ENCODE results near the gene PECR. TPM values are rescaled to one million over a fixed set of nuclear protein-coding genes. Genes with fewer than 3 reads are reported as not detected.

The PECR gene
- total and polyA plus RNA-seq, 9 of the 15 experiments (the other 6 are each of a cell fraction or from before 2014, with no cell fraction given), result 1.1 to 10.3 (median 8.2) TPM

DNA sequence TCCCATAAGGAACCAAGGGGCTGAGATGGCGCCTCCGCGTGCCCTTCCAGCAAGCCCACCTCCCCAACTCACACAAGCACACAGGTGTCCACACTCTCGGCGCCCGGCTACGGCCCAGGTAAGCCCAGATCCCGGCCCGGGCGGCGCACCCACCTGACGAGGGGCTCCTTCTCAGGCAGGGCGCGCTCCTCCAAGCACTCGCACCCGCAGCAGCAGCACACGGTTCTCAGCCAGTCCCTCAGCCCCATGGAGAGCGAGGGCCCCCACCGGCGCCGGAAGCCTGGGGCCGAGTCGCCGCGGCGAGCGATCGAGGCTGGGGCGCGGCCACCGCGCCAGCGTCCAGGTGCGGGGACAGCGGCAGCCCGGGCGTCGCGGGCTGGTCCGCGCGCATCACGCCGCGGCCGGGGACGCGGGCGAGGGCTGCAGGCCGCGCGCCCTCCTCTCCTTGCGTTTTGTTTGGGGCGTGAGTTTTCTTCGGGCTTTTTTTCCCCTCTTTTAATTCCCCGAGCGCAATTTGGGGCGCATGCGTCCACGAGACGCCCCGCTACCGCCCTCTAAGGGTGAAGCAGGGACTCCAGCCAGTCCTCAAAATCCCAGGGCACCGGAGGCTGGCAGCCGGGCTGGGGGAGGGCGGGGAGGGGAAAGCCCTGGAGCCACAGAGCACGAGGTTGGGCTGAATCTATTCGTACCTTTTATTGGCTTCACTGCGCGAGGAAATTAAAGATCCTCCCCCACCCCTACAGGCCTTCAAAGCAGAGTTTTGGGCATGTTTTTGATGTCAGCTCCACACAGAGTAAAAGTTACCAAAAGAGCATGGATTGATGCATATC lies 68.3 kb downstream of the PECR start, which contains the start of gene MREG:
TSS of gene MREG (minus strand) at position 472 of the 830 bp plus-strand sequence. CDS start at position 248, 224 bp downstream.
- no peaks in the 10 kb centered on the region for H3K36me3 ChIP-seq (ENCODE audit: control insufficient read depth, insufficient read depth, low read length)
- peak within 1 kb of the TSS; percentile 63 for H3K4me3 ChIP-seq
- peaks cover 0 to 10% of the 10 kb centered on the region in 2 experiments; a peak in 4 of 5 replicates for H3K4me1 ChIP-seq (replicated peaks in 1 of 2; ENCODE audit: control insufficient read depth in 2 of 2, insufficient read depth in 2 of 2, low read length in 2 of 2)
- H4K20me1 ChIP-seq (replicated peaks; ENCODE audit: control insufficient read depth, insufficient read depth, low read length), result no peaks in the 10 kb centered on the region
- H3K27ac ChIP-seq (ENCODE audit: extremely low read depth, low read depth, low read length), result no peak within 1 kb of the TSS
- no TSS peak for BruUV-seq (replicated peaks)
- H3K9me3 ChIP-seq (replicated peaks; ENCODE audit: control insufficient read depth, insufficient read depth, low read depth, low read length), result no peaks in the 10 kb centered on the region
- peak; percentile 81 to 83 (median 82) for DNase-seq (ENCODE audit: extremely low read depth in 1 of 4, low spot score in 3 of 4)
- in situ Hi-C loops (cut with MboI), result no loop called here
- peak; percentile 92 for ATAC-seq
- peak within 1 kb of the TSS; percentile 89 for H2AFZ ChIP-seq (ENCODE audit: low read depth, low read length)
- peak within 1 kb of the TSS; percentile 78 for H3K4me2 ChIP-seq (ENCODE audit: insufficient read depth, low read length)
- 7% methylated on average over 3 of the region's 70 CpGs for WGBS (ENCODE audit: insufficient coverage, low coverage, missing lambda C conversion rate)
- no peak for FAIRE-seq
- intact Hi-C loops (cut with micrococcal nuclease), result loop anchor here (5.0 kb wide), 1 partner anchor 46 kb away; no protein-coding TSS in a partner anchor
- CTCF ChIA-PET (ENCODE audit: low intra/inter-chr PET ratio), result no interaction called here
- POLR2A ChIA-PET, result interaction anchor here (1.8 kb wide), 1 partner anchor 12 kb away, joined by 9 read pairs; no protein-coding TSS in a partner anchor
- H3K9ac ChIP-seq (ENCODE audit: insufficient read depth in 1 of 2, low read depth in 2 of 2, low read length in 2 of 2), result peak within 1 kb of the TSS; percentile 67 to 93
- no peaks in the 10 kb centered on the region; the same call in 2 of the 3 replicates for H3K79me2 ChIP-seq (ENCODE audit: control insufficient read depth, insufficient read depth, low read length)
- H3K9me1 ChIP-seq (ENCODE audit: control insufficient read depth, insufficient read depth, low read length), result no peaks in the 10 kb centered on the region
- no peaks in the 10 kb centered on the region for H3K27me3 ChIP-seq (ENCODE audit: control insufficient read depth in 2 of 2, insufficient read depth in 2 of 2, low read length in 2 of 2)
- TF ChIP-seq, protein P1, sequence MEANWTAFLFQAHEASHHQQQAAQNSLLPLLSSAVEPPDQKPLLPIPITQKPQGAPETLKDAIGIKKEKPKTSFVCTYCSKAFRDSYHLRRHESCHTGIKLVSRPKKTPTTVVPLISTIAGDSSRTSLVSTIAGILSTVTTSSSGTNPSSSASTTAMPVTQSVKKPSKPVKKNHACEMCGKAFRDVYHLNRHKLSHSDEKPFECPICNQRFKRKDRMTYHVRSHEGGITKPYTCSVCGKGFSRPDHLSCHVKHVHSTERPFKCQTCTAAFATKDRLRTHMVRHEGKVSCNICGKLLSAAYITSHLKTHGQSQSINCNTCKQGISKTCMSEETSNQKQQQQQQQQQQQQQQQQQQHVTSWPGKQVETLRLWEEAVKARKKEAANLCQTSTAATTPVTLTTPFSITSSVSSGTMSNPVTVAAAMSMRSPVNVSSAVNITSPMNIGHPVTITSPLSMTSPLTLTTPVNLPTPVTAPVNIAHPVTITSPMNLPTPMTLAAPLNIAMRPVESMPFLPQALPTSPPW (CRISPR knock-in tag; IDR thresholded peaks at IDR 0.05), result 0 out of 2 replicates have a peak, but pooled peaks have one; percentile 29
- TF ChIP-seq CBFA2T3 (IDR thresholded peaks at IDR 0.05), result no peak
- no peak for TF ChIP-seq THRB (CRISPR knock-in tag; conservative IDR thresholded peaks at IDR 0.05)
- peak; percentile 66 to 75 for TF ChIP-seq NRF1 (conservative IDR thresholded peaks at IDR 0.05 in 1 of 2, IDR thresholded peaks at IDR 0.05 in 1 of 2)
- no peak for TF ChIP-seq BRF1 (IDR thresholded peaks at IDR 0.05; ENCODE audit: borderline replicate concordance, extremely low read depth, insufficient read length)
- TF ChIP-seq, protein P2, sequence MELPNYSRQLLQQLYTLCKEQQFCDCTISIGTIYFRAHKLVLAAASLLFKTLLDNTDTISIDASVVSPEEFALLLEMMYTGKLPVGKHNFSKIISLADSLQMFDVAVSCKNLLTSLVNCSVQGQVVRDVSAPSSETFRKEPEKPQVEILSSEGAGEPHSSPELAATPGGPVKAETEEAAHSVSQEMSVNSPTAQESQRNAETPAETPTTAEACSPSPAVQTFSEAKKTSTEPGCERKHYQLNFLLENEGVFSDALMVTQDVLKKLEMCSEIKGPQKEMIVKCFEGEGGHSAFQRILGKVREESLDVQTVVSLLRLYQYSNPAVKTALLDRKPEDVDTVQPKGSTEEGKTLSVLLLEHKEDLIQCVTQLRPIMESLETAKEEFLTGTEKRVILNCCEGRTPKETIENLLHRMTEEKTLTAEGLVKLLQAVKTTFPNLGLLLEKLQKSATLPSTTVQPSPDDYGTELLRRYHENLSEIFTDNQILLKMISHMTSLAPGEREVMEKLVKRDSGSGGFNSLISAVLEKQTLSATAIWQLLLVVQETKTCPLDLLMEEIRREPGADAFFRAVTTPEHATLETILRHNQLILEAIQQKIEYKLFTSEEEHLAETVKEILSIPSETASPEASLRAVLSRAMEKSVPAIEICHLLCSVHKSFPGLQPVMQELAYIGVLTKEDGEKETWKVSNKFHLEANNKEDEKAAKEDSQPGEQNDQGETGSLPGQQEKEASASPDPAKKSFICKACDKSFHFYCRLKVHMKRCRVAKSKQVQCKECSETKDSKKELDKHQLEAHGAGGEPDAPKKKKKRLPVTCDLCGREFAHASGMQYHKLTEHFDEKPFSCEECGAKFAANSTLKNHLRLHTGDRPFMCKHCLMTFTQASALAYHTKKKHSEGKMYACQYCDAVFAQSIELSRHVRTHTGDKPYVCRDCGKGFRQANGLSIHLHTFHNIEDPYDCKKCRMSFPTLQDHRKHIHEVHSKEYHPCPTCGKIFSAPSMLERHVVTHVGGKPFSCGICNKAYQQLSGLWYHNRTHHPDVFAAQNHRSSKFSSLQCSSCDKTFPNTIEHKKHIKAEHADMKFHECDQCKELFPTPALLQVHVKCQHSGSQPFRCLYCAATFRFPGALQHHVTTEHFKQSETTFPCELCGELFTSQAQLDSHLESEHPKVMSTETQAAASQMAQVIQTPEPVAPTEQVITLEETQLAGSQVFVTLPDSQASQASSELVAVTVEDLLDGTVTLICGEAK (IDR thresholded peaks at IDR 0.05), result 0 out of 2 replicates have a peak, but pooled peaks have one; percentile 30
- TF ChIP-seq, protein P2 (CRISPR knock-in tag; IDR thresholded peaks at IDR 0.05), result no peak
